HG02885 (cell line): ENCODE results near the gene S100A8.
"Not testable (repeated sequence)": the region's sequence is repeated elsewhere in the genome, so short reads cannot be mapped to it uniquely, and the experiment has no call there.

Source experiments
- ATAC-seq: cut with Tn5 transposase; IDR thresholded peaks from one replicate; pipeline ENCODE4 v1.9.1; 2021; ENCODE audit warnings: mild to moderate bottlenecking; ENCODE audit not compliant: unreplicated experiment, poor library complexity

S100A8 gene

GRCh38 chr1:153390938-153391710, at the start of gene S100A8:
Gene S100A8 (minus strand): TSS chr1:153391073. CDS start chr1:153390535, 538 bp downstream.
- no peak for ATAC-seq

DNA sequence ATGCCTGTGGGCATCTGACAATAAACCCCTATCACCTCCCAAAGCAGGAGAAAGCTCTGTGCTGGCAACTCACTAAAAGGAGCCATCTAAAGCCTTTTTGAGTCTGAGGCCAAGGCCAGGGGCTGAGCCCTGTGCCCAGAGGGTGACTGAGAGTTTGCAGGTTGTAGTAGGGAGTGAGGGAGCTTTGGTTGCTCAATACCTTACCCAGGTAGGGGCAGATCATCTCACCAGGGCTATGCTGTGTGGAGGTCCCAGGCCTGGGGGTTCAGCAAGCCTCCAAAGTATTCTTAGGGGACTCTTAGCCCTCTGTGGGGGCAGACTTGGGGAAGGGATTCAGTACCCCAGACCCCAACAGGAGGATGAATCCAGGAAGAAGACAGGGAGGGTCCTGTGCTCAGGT, 48.4 kb upstream of the S100A8 start:
- ATAC-seq = no peak

DNA sequence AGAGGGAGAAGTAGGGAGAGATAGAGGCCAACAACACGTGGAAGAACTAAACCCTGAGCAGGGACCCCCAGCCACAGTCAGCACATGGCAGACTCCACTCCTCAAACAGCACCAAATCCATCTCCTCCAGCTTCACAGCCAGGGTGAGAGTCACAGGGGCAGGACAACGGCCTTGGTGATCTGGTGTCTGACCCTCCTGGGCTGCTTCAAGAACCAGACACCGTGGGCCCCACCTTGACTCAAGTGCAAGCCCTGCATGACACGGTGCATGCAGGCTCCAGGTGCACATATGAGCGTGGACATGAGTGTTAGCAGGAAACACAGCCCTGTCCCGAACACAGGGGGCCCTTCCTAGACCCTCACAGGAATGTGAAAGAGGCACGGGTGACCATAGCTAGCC, 47.7 kb upstream of the S100A8 start:
- ATAC-seq = no peak

GRCh38 chr1:153437236-153437635, 46.4 kb upstream of the S100A8 start:
- no peak for ATAC-seq

- no peak for ATAC-seq
Observed at GRCh38 chr1:153434746-153435455, 44.0 kb upstream of the S100A8 start.

- no peak for ATAC-seq
Observed at GRCh38 chr1:153432874-153433681, 42.2 kb upstream of the S100A8 start.

DNA sequence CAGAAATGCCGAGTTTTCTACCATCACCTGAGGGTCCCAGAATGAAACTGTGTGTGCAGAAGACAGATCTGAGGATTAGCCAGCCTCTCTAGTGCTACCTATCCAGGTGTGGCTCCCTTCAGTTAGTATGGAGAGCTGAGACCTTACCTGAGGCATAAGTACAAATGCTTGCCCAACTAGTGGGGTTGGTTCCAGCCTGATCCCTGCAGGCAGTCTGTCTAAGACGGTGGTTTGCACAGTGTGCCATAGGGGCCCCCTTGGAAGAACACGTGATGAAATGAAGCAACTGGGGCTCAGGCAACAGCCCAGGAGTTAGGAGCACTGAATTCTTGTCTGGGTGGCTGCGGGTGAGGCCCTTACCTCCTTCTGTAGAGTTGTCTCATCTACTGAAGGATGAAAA, 41.1 kb upstream of the S100A8 start:
- ATAC-seq = no peak

DNA sequence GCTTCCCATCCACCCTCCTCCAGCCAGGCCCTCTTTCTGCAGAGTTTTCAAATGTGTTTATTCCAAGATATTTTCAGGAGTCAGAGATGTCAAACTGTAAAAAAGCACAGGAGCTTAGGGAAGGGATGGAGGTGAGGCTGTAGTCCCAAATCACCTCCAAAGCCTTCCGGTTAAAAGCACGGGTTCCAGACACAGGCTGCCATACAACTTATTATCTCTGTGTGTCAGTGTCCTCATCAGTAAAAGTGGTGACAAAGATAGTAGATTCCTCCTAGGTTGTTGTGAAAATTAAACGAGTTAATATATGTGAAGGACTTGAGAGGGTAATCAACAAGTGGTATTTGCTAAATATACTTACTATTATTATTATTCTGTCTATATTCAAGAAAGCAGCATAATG, 40.6 kb upstream of the S100A8 start:
- no peak for ATAC-seq

- ATAC-seq = no peak
Observed at GRCh38 chr1:153431002-153431401, 40.1 kb upstream of the S100A8 start.

DNA sequence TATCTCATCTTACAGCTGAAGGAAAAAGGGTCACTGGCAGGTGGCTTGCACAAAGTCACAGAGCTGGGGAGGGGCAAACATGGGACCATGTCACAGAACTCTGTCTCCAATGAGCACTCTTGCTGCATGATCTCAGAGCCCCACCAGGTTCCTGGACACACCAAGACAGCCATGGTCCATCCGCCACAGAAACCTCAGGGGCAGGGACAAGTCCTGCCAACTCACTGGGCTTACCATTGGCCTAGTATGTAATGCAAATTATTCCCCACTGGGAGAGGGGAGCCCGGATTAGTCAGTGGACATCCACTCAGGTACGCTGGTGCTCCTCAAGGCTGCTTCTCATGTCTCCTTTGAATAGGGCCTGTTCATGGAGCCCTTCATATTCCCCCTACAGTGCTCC, 39.7 kb upstream of the S100A8 start:
- ATAC-seq = no peak

DNA sequence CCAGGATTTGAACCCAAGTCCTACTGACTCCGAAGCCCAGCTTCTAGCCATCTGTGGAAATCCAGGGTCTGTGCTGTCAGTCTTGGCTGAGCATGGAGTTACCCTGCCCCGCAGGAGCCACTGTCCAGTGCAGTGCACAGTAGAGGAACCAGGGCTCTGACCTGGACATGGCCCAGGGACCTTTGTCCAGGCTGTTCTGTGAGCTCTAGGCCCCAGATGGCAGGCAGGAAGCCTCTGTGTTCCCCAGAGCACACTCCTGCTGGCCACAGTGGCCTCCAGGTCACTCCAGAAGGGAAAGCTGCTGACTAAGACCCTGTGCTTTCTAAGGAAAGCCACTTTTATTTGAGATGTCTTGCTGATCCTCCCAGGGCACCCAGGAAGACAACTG, 39.3 kb upstream of the S100A8 start:
- no peak for ATAC-seq

DNA sequence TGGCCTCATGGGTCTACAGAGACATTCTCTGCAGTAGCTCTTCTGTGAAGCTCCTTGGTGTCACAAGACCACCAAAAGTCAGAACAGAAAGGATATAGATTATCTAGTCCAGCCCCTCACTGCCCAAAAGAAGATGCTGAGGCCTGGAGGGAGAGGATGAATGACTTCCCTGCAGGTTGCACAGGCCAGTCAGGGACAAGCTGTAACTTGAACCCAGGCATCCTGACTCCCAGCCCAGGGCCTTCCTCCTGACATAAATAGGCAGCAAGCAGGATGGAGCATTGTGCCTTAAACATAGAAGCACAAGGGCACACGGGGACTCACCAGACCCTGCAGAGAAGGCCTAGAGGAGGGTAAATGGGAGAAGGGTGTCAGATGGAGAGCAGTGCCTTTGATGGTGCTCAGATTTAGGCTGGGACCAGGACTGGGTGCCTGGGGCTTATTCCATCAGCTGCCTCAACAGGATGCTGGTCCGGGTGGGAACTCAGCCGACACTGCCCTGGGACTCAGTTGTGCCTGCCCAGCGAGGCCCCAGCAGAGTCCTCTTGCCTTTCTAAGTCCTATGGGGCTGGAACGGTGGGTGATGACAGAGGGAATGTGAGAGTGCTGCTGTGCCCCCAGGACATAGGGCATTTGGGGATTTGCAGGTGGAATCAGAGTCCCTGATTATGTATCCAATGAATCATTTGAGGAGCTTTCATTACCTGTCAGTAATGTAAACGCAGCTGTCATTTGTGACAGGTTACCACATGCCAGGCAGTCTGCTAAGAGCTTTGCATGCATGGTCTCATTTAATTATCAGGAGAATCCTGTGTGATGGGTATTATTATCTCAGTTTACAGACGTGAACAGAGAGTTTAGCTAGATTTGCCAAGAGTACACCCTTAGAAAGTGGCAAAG, 38.6 kb upstream of the S100A8 start:
- ATAC-seq = no peak

DNA sequence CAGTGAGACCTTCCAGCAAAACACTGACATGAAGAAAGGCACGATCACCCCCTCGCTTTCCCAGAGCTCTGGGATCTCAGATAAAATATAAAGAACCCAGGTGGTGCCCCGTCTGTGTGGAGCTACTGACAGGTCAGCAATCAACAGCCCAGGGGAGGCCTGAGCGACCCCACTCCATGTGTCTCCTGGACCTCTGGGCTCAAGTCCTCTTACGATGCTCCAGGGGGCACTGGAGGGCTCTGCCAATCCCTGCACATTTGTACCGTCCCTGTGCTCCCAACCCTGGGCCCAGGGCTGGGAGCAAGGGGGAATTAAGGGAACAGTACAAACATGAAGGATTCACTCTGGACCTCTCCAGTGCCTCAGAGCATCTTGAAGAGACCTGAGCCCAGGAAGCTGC, 37.9 kb upstream of the S100A8 start:
- no peak for ATAC-seq

DNA sequence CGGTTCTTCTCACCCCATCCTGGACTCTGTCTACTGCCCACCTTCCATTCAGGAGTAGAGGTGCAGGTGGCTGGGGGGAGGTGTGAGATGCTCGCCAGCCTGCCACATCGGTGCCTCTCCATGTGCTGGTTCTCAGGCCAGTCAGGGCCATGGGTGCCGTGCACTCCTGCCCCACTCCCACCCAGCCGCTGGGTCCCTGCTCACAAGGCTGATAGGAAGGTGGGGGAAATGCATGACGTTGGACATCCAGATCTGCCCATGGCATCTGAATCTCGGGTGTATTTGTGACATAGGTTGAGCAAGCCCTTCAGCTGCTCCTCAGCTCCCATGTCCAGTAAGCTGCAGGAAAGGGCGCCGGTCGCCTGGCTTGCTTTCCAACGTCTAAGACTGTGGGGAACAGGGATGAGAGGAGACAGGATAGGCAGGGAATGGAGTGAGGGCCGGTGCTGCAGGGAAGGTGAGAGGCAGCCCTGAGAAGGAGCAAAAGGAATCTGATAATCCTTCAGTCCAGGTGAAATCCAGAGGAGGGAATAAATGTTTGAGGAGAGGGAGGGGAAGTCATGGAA, 37.3 kb upstream of the S100A8 start:
- no peak for ATAC-seq

GRCh38 chr1:153426809-153427208, 35.9 kb upstream of the S100A8 start:
- ATAC-seq = no peak

- ATAC-seq = no peak
Observed at GRCh38 chr1:153422450-153423068, 31.7 kb upstream of the S100A8 start.

DNA sequence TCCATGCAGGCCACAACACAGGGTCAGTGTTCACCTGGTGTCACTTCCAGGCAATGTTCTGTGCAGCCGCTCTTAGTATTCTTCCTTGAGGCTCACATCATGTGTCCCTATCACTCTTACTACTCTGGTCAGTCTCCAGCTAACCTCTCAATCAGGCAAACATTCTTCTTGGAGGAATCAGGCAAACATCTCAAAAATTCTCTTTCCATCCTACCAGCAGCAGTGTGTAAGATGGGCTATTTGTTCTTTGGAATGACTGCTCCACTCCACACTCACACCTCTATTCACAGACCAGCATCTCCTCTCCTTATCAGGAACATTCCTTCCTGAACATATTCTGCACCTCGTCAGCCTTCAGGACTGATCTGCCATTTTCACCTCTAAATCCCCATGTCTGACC, 29.4 kb upstream of the S100A8 start:
- no peak for ATAC-seq

DNA sequence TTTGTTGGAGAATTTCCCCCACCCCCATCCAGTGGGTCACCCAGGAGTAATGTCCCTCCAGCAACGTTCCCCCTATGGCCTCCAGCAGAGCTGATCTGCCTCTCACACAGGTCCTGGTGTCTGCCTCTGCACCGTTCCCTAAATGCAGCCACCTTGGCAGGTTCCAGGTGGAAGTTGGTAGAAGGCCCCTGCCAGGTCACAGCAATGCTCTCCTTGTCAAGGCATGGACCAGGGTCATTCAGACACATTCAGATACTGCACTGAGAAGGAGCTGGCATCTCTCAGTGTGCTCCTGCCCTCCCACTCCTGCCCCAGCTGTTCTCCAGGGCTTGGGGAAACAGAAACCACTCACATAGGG, 28.5 kb upstream of the S100A8 start:
- ATAC-seq = not testable (repeated sequence)

- not testable (repeated sequence) for ATAC-seq
Observed at GRCh38 chr1:153418758-153419435, 28.0 kb upstream of the S100A8 start.
